ENCODE data around the gene NUB1. TPM values are rescaled to one million over a fixed set of nuclear protein-coding genes. Genes with fewer than 3 reads are reported as not detected.

NUB1 gene
- total RNA-seq, 2 donors from 2014 or later, result 36.8 to 43.8 TPM

DNA sequence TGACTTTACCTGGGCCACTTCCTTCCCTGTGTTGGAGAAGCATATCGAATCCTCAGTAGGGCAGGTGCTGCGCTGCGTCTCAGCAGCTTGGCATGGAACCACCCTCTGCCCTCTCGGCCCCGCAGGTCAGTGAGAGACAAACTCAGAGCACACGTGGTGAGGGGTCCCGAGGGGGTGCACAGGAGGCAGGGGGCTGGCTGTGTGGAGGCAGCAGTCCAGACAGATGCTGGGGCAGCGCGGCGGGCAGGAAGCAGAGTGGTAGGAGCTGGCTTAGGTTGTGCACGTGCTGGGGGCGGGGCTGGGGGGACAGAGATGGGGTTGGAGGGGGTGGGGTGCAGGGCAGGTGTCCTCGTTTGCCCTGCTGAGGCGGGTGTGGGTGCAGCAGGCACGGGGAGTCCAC, 33.1 kb downstream of the NUB1 start:
- intact Hi-C loops (cut with DNase I), result loop anchor here (10.0 kb wide), 1 partner anchor 390 kb away; no protein-coding TSS in a partner anchor
- no peak for DNase-seq

GRCh38 chr7:151375530-151376217, 34.1 kb downstream of the NUB1 start:
- no peaks in the 10 kb centered on the region for H3K27me3 ChIP-seq
- no peak overlapping the region for H3K27ac ChIP-seq
- no peak for TF ChIP-seq POLR2A (IDR thresholded peaks at IDR 0.05)
- TF ChIP-seq, protein P1, sequence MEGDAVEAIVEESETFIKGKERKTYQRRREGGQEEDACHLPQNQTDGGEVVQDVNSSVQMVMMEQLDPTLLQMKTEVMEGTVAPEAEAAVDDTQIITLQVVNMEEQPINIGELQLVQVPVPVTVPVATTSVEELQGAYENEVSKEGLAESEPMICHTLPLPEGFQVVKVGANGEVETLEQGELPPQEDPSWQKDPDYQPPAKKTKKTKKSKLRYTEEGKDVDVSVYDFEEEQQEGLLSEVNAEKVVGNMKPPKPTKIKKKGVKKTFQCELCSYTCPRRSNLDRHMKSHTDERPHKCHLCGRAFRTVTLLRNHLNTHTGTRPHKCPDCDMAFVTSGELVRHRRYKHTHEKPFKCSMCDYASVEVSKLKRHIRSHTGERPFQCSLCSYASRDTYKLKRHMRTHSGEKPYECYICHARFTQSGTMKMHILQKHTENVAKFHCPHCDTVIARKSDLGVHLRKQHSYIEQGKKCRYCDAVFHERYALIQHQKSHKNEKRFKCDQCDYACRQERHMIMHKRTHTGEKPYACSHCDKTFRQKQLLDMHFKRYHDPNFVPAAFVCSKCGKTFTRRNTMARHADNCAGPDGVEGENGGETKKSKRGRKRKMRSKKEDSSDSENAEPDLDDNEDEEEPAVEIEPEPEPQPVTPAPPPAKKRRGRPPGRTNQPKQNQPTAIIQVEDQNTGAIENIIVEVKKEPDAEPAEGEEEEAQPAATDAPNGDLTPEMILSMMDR (IDR thresholded peaks at IDR 0.05), result no peak
- intact Hi-C loops (cut with DNase I), result loop anchor here (10.0 kb wide), 1 partner anchor 389 kb away; no protein-coding TSS in a partner anchor
- ATAC-seq (no peak), DNase-seq (no peak)
- WGBS, 2 donors, result 81 to 84% methylated on average over 6 to 10 of the region's 10 CpGs
- no peak overlapping the region for H3K4me3 ChIP-seq
- no peaks in the 10 kb centered on the region for H3K9me3 ChIP-seq
- H3K4me1 ChIP-seq, result no peaks in the 10 kb centered on the region
- H3K36me3 ChIP-seq (replicated peaks in 1 of 2; ENCODE audit: insufficient read depth in 1 of 2, low read depth in 2 of 2), result peaks cover 13 to 26% of the 10 kb centered on the region in 2 donors

More for the DNA sequence above, 33.1 kb downstream of the NUB1 start:
- TF ChIP-seq, protein P1 (IDR thresholded peaks at IDR 0.05), result no peak
- no peak for TF ChIP-seq POLR2A (IDR thresholded peaks at IDR 0.05)
- WGBS, 2 donors, result 77 to 94% methylated on average over 9 to 15 of the region's 15 CpGs
- H3K4me3 ChIP-seq, result no peak overlapping the region
- no peak for ATAC-seq
- no peaks in the 10 kb centered on the region for H3K4me1 ChIP-seq
- H3K9me3 ChIP-seq, result no peaks in the 10 kb centered on the region
- H3K36me3 ChIP-seq (replicated peaks in 1 of 2; ENCODE audit: insufficient read depth in 1 of 2, low read depth in 2 of 2), result peaks cover 13 to 26% of the 10 kb centered on the region in 2 donors
- H3K27me3 ChIP-seq, result no peaks in the 10 kb centered on the region
- H3K27ac ChIP-seq, result no peak overlapping the region

DNA sequence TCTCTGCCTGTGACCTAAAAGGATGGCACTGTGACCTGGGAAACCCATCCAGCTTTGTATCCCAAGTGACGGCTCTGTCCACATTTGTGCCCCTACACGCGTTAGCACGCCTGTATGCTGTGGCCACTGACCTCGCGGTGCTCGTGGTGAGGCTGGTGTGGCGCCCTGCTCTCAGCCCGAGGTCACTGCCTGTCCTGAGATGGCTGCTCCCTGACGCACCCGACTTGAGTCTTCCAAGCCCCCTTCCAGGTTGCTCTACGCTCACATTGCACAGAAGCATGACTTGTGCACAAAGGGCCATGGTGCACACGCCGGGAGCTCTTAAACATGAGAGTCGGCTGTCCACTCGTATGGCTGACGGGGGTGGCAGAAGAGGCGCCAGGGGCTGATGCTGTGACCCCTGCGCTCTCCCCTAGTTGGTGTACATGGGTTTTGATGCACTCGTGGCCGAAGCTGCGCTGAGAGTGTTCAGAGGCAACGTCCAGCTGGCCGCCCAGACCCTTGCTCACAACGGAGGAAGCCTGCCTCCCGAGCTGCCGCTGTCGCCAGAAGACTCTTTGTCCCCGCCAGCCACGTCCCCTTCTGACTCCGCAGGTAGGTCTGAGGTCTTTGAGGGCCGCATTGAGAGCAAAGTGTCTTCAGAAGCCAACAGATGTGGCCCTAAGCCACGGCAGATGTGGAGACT, 34.7 kb downstream of the NUB1 start:
- Histone ChIP-seq H3K4me1 (peaks cover 4% of the 10 kb centered on the region), H3K36me3 (replicated peaks in 1 of 2; ENCODE audit: insufficient read depth in 1 of 2, low read depth in 2 of 2) (peaks cover 13 to 26% of the 10 kb centered on the region in 2 donors), H3K27ac (no peak overlapping the region), H3K4me3 (no peak overlapping the region), H3K27me3 (no peaks in the 10 kb centered on the region), H3K9me3 (no peaks in the 10 kb centered on the region)
- DNase-seq (no peak), ATAC-seq (no peak)
- intact Hi-C loops (cut with DNase I), result loop anchor here (10.0 kb wide), 1 partner anchor 388 kb away; no protein-coding TSS in a partner anchor
- TF ChIP-seq, protein P1 (IDR thresholded peaks at IDR 0.05), result no peak
- no peak for TF ChIP-seq POLR2A (IDR thresholded peaks at IDR 0.05)
- WGBS, 2 donors, result 91% methylated on average over 21 to 24 of the region's 33 CpGs

DNA sequence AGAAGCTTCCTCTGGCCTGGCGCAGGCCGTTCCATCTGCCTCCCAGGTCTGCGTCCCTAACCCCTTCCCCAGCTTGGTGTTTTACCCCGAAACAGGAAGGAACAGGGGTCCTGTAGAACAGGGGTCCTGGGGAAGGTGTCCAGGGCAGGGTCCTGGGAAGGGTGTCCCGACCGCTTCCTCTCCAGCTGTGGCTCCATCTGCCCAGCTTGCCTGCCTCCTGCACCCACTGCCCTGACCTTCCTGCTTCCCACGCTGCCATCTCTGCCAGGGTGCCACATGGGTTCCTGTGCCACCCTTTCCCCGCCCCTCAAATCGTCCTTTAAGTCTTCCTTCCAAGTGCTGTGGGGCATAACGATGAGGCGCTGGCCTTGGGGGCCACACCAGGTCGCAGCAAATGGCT, 35.8 kb downstream of the NUB1 start:
- DNase-seq, result no peak
- H3K9me3 ChIP-seq, result no peaks in the 10 kb centered on the region
- H3K4me1 ChIP-seq, result peaks cover 11% of the 10 kb centered on the region
- H3K27ac ChIP-seq, result no peak overlapping the region
- TF ChIP-seq POLR2A (IDR thresholded peaks at IDR 0.05), result no peak
- TF ChIP-seq, protein P1 (IDR thresholded peaks at IDR 0.05), result no peak
- H3K36me3 ChIP-seq (replicated peaks in 1 of 2; ENCODE audit: insufficient read depth in 1 of 2, low read depth in 2 of 2), result peaks cover 13 to 26% of the 10 kb centered on the region in 2 donors
- ATAC-seq, result no peak
- intact Hi-C loops (cut with DNase I), result loop anchor here (10.0 kb wide), 1 partner anchor 387 kb away; no protein-coding TSS in a partner anchor
- 85 to 96% methylated on average over 12 of the region's 12 CpGs for WGBS, 2 donors
- no peaks in the 10 kb centered on the region for H3K27me3 ChIP-seq
- H3K4me3 ChIP-seq, result no peak overlapping the region
